ENCODE results near the gene LRRC4B.

DNA sequence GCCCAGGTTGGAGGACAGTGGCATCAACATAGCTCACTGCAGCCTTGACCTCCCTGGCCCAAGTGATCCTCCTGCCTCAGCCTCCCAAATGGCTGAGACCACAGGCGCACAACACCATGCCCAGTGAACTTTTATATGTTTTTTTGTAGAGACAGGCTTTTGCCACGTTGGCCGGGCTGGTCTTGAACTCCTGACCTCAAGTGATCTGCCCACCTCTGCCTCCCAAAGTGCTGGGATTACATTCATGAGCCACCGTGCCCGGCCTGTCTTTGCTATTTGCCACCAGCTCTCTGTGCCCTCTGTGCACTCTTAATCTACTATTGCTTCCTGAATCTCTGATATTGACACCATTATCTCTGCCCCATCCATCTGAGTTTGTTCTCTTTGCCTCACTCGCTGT is 34.3 kb upstream of the LRRC4B start:
- no peak for TF ChIP-seq POLR2A (IDR thresholded peaks at IDR 0.05)
- TF ChIP-seq, protein P1, sequence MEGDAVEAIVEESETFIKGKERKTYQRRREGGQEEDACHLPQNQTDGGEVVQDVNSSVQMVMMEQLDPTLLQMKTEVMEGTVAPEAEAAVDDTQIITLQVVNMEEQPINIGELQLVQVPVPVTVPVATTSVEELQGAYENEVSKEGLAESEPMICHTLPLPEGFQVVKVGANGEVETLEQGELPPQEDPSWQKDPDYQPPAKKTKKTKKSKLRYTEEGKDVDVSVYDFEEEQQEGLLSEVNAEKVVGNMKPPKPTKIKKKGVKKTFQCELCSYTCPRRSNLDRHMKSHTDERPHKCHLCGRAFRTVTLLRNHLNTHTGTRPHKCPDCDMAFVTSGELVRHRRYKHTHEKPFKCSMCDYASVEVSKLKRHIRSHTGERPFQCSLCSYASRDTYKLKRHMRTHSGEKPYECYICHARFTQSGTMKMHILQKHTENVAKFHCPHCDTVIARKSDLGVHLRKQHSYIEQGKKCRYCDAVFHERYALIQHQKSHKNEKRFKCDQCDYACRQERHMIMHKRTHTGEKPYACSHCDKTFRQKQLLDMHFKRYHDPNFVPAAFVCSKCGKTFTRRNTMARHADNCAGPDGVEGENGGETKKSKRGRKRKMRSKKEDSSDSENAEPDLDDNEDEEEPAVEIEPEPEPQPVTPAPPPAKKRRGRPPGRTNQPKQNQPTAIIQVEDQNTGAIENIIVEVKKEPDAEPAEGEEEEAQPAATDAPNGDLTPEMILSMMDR (IDR thresholded peaks at IDR 0.05), result no peak
- no peak for TF ChIP-seq POLR2AphosphoS5 (IDR thresholded peaks at IDR 0.05)
